Subcutaneous abdominal adipose tissue (tissue), 5 donors: ENCODE measurements around the gene SH3GL2.
A peak's percentile ranks its signal among the peaks of the same experiment; 100 is the strongest.

ENCODE experiments used
- H3K27ac ChIP-seq: one replicate; pipeline ENCODE4 v1.7.0; 2013; ENCODE audit warnings: low read depth, mild to moderate bottlenecking, inconsistent platforms, low read length, moderate library complexity
- H3K27me3 ChIP-seq, 5 donors: one replicate each; pipeline ENCODE4 v1.7.0; 2013; ENCODE audit warnings: low read length in 5 of 5, inconsistent platforms in 1 of 5; ENCODE audit not compliant: control insufficient read depth in 5 of 5, insufficient read depth in 4 of 5
- H3K36me3 ChIP-seq, 5 donors: one replicate each; pipeline ENCODE4 v1.7.0; 2013; ENCODE audit warnings: low read length in 5 of 5; ENCODE audit not compliant: control insufficient read depth in 5 of 5, insufficient read depth in 5 of 5
- H3K4me1 ChIP-seq, 5 donors: one replicate each; pipeline ENCODE4 v1.7.0; 2013; ENCODE audit warnings: low read length in 5 of 5, mild to moderate bottlenecking in 3 of 5, moderate library complexity in 1 of 5; ENCODE audit not compliant: control insufficient read depth in 5 of 5, insufficient read depth in 5 of 5
- H3K4me3 ChIP-seq, 5 donors: one replicate each; pipeline ENCODE4 v1.7.0; 2013; ENCODE audit warnings: low read length in 5 of 5, low read depth in 1 of 5
- H3K9ac ChIP-seq, 5 donors: one replicate each; pipeline ENCODE4 v1.7.0; 2013; ENCODE audit warnings: low read length in 5 of 5, mild to moderate bottlenecking in 4 of 5, moderate library complexity in 3 of 5
- H3K9me3 ChIP-seq, 5 donors: one replicate each; pipeline ENCODE4 v1.7.0; 2013; ENCODE audit warnings: low read length in 5 of 5; ENCODE audit not compliant: control insufficient read depth in 5 of 5
- donor health status: healthy.
- donor health status: healthy.
- donor health status: healthy.
- donor health status: healthy.
- donor health status: healthy.

SH3GL2 gene

GRCh38 chr9:17574342-17574741 lies 4.5 kb upstream of the SH3GL2 start:
- H3K27me3 ChIP-seq = peaks cover 7 to 16% (median 14%) of the 10 kb centered on the region in 5 donors
- no peak overlapping the region for H3K27ac ChIP-seq
- H3K9ac ChIP-seq = no peak overlapping the region
- H3K4me1 ChIP-seq = peaks cover 0 to 9% (median 8%) of the 10 kb centered on the region in 5 donors
- no peaks in the 10 kb centered on the region for H3K36me3 ChIP-seq
- H3K9me3 ChIP-seq = no peaks in the 10 kb centered on the region
- no peak overlapping the region for H3K4me3 ChIP-seq

- no peaks in the 10 kb centered on the region for H3K36me3 ChIP-seq
- H3K27me3 ChIP-seq = peaks cover 14 to 27% (median 19%) of the 10 kb centered on the region in 5 donors
- H3K9ac ChIP-seq = no peak overlapping the region
- peaks cover 0 to 12% (median 12%) of the 10 kb centered on the region in 5 donors for H3K4me1 ChIP-seq
- H3K27ac ChIP-seq = no peak overlapping the region
- no peaks in the 10 kb centered on the region for H3K9me3 ChIP-seq
- H3K4me3 ChIP-seq = peak overlapping the region in 4 of 5 donors; percentile 32 to 74 (median 56)
Observed at GRCh38 chr9:17578577-17578910, 322 bp upstream of the SH3GL2 start.

DNA sequence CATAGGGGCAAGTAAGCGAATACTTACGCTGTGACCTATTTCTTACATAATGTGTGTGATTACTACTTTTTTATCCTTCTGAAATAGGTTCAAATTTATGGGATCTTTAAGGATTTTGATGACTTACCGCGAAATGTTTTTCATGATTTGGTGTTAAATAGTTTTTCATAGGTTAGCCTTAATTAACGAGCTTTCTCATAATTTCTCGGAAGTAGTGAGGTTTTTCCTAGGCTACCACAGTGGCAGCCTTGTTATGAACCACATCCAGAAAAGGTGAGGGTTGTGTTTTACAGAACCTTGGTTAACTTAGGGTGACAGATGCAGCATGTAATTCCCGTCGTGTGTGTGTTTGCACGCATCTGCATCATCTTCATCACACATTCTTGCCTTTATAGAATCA lies 1.3 kb downstream of the SH3GL2 start:
- Histone ChIP-seq H3K4me1 (peaks cover 0 to 12% (median 12%) of the 10 kb centered on the region in 5 donors), H3K27me3 (peaks cover 14 to 27% (median 19%) of the 10 kb centered on the region in 5 donors), H3K9me3 (no peaks in the 10 kb centered on the region), H3K36me3 (no peaks in the 10 kb centered on the region), H3K4me3 (no peak overlapping the region), H3K9ac (no peak overlapping the region), H3K27ac (no peak overlapping the region)

- Histone ChIP-seq H3K27ac (no peak overlapping the region), H3K9me3 (no peaks in the 10 kb centered on the region), H3K9ac (no peak overlapping the region), H3K36me3 (no peaks in the 10 kb centered on the region), H3K4me1 (no peaks in the 10 kb centered on the region), H3K27me3 (peaks cover 0 to 2% (median 0%) of the 10 kb centered on the region in 5 donors), H3K4me3 (no peak overlapping the region)
Observed at GRCh38 chr9:17587113-17587512, 8.2 kb downstream of the SH3GL2 start.

DNA sequence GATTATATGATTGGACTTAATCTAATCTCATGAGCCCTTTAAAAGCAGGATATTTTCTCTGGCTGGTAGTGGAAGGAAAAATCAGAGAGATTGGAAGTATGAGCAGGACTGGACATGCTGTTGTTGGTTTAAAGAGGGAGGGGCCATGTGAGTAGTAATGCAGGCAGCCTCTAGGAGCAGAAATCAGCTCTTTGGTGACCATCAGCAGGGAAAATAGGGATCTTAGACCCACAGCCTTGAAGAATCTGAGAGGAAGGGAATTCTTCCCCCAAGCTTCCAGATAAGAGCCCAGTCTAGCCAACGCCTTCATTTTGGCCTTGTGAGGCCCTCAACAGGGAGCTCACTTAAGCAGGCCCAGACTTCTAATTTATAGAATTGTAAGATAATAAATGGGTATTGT lies 9.5 kb downstream of the SH3GL2 start:
- H3K27me3 ChIP-seq = no peaks in the 10 kb centered on the region
- H3K9ac ChIP-seq = no peak overlapping the region
- H3K9me3 ChIP-seq = no peaks in the 10 kb centered on the region
- H3K27ac ChIP-seq = no peak overlapping the region
- H3K4me3 ChIP-seq = no peak overlapping the region
- no peaks in the 10 kb centered on the region for H3K4me1 ChIP-seq
- H3K36me3 ChIP-seq = no peaks in the 10 kb centered on the region

GRCh38 chr9:17588941-17589340 lies 10.1 kb downstream of the SH3GL2 start:
- Histone ChIP-seq H3K27me3 (no peaks in the 10 kb centered on the region), H3K27ac (no peak overlapping the region), H3K4me1 (no peaks in the 10 kb centered on the region)

DNA sequence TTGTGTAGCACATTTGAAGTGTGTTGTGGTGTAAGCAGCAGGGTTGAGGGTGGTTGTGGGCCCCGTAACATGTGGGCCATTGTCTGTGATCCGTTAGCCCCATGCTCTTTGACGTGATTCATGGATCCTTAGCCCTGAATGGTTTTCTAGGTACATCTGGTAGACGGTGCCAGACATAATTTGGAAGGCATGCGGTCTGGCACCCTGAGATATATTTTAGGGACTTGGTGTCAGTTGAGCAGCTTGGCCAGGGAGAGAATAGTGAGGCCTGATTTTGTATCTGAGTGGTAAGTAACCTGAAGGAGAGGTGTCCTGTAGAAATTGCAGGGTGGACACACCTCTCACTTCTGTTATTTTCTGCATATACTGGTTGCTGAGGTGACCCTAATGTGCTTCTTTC lies 10.9 kb downstream of the SH3GL2 start:
- Histone ChIP-seq H3K4me3 (no peak overlapping the region), H3K9me3 (no peaks in the 10 kb centered on the region), H3K9ac (no peak overlapping the region), H3K36me3 (no peaks in the 10 kb centered on the region), H3K27ac (no peak overlapping the region), H3K4me1 (no peaks in the 10 kb centered on the region), H3K27me3 (peaks cover 0 to 3% (median 0%) of the 10 kb centered on the region in 5 donors)

More at GRCh38 chr9:17588941-17589340, 10.1 kb downstream of the SH3GL2 start:
- no peaks in the 10 kb centered on the region for H3K36me3 ChIP-seq
- H3K4me3 ChIP-seq = no peak overlapping the region
- no peak overlapping the region for H3K9ac ChIP-seq
- no peaks in the 10 kb centered on the region for H3K9me3 ChIP-seq

- Histone ChIP-seq H3K36me3 (no peaks in the 10 kb centered on the region), H3K4me1 (no peaks in the 10 kb centered on the region), H3K4me3 (no peak overlapping the region), H3K9me3 (no peaks in the 10 kb centered on the region), H3K27ac (no peak overlapping the region), H3K9ac (no peak overlapping the region), H3K27me3 (peaks cover 0 to 3% (median 0%) of the 10 kb centered on the region in 5 donors)
Observed at GRCh38 chr9:17594961-17595360, 16.1 kb downstream of the SH3GL2 start.

GRCh38 chr9:17597977-17598376 lies 19.1 kb downstream of the SH3GL2 start:
- Histone ChIP-seq H3K4me1 (no peaks in the 10 kb centered on the region), H3K9ac (no peak overlapping the region), H3K4me3 (no peak overlapping the region), H3K27ac (no peak overlapping the region), H3K9me3 (no peaks in the 10 kb centered on the region), H3K27me3 (peaks cover 0 to 3% (median 0%) of the 10 kb centered on the region in 5 donors), H3K36me3 (no peaks in the 10 kb centered on the region)

DNA sequence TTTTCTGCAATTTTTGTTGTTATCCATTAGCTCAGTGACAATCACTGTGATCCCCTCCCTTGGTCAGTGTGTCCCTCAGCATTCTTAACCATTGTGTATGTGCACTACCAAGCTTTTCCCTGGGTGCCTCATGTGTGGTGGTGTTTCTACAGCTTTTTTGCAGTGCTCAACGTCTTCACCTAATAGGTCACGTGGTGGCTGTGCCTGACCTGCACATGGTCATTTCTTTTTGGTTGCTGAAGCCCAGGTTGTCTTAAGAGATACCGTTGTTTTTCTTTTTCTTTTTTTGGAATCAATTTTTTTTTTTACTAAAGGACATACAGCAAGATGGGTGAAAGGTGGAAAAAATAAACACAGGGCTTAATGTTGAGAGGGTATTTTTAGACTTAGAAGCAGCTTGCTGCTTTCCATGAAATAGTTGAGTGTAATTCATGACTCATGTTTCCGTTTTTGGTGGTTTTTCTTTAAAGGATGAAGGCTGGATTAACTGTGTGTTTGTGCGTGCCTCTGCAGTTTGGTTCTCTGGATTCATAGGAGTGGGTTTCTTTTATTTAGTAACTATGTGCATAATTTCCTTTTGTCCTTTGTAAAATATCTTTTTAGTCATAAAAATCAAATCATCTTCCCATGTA lies 22.2 kb downstream of the SH3GL2 start:
- no peaks in the 10 kb centered on the region for H3K4me1 ChIP-seq
- H3K9ac ChIP-seq = no peak overlapping the region
- no peaks in the 10 kb centered on the region for H3K9me3 ChIP-seq
- H3K27ac ChIP-seq = no peak overlapping the region
- no peaks in the 10 kb centered on the region for H3K36me3 ChIP-seq
- H3K4me3 ChIP-seq = no peak overlapping the region
- H3K27me3 ChIP-seq = no peaks in the 10 kb centered on the region
